Measurements from ENCODE around the gene VSTM4. TPM values are rescaled to one million over a fixed set of nuclear protein-coding genes. Genes with fewer than 3 reads are reported as not detected.

Gene VSTM4
- total and polyA plus RNA-seq, 2 experiments from 2014 or later: 0.21 to 0.66 TPM

GRCh38 chr10:49152663-49153062, 37.3 kb upstream of the VSTM4 start:
- Mint-ChIP-seq H3K4me1 (peaks cover 5% of the 10 kb centered on the region), H3K9me3 (peaks cover 9% of the 10 kb centered on the region), H3K27me3 (ENCODE audit: insufficient read depth, low read depth, poor library complexity) (peaks cover 2% of the 10 kb centered on the region), H3K4me3 (no peak overlapping the region), H3K36me3 (ENCODE audit: low read depth) (peaks cover 6% of the 10 kb centered on the region; the same call in 2 of the 3 replicates), H3K27ac (no peak overlapping the region)
- no peaks in the 10 kb centered on the region for H3K36me3 ChIP-seq (ENCODE audit: insufficient read depth)
- TF ChIP-seq NANOG (IDR thresholded peaks at IDR 0.05; ENCODE audit: borderline replicate concordance) (no peak), JUNB (IDR thresholded peaks at IDR 0.05; ENCODE audit: unreplicated experiment) (no peak), ETS1 (IDR thresholded peaks at IDR 0.05) (no peak), ZNF331 (CRISPR knock-in tag; IDR thresholded peaks at IDR 0.05; ENCODE audit: low read depth) (no peak), STAT1 (IDR thresholded peaks at IDR 0.05; ENCODE audit: unreplicated experiment) (no peak)
- TF ChIP-seq, protein P1, sequence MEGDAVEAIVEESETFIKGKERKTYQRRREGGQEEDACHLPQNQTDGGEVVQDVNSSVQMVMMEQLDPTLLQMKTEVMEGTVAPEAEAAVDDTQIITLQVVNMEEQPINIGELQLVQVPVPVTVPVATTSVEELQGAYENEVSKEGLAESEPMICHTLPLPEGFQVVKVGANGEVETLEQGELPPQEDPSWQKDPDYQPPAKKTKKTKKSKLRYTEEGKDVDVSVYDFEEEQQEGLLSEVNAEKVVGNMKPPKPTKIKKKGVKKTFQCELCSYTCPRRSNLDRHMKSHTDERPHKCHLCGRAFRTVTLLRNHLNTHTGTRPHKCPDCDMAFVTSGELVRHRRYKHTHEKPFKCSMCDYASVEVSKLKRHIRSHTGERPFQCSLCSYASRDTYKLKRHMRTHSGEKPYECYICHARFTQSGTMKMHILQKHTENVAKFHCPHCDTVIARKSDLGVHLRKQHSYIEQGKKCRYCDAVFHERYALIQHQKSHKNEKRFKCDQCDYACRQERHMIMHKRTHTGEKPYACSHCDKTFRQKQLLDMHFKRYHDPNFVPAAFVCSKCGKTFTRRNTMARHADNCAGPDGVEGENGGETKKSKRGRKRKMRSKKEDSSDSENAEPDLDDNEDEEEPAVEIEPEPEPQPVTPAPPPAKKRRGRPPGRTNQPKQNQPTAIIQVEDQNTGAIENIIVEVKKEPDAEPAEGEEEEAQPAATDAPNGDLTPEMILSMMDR (conservative IDR thresholded peaks at IDR 0.05; ENCODE audit: low read depth in 2 of 2): no peak
- TF ChIP-seq, protein P2, sequence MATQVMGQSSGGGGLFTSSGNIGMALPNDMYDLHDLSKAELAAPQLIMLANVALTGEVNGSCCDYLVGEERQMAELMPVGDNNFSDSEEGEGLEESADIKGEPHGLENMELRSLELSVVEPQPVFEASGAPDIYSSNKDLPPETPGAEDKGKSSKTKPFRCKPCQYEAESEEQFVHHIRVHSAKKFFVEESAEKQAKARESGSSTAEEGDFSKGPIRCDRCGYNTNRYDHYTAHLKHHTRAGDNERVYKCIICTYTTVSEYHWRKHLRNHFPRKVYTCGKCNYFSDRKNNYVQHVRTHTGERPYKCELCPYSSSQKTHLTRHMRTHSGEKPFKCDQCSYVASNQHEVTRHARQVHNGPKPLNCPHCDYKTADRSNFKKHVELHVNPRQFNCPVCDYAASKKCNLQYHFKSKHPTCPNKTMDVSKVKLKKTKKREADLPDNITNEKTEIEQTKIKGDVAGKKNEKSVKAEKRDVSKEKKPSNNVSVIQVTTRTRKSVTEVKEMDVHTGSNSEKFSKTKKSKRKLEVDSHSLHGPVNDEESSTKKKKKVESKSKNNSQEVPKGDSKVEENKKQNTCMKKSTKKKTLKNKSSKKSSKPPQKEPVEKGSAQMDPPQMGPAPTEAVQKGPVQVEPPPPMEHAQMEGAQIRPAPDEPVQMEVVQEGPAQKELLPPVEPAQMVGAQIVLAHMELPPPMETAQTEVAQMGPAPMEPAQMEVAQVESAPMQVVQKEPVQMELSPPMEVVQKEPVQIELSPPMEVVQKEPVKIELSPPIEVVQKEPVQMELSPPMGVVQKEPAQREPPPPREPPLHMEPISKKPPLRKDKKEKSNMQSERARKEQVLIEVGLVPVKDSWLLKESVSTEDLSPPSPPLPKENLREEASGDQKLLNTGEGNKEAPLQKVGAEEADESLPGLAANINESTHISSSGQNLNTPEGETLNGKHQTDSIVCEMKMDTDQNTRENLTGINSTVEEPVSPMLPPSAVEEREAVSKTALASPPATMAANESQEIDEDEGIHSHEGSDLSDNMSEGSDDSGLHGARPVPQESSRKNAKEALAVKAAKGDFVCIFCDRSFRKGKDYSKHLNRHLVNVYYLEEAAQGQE (IDR thresholded peaks at IDR 0.05; ENCODE audit: unreplicated experiment): no peak
- no peak overlapping the region for H3K4me2 ChIP-seq
- ATAC-seq: no peak
- H3K27me3 ChIP-seq (ENCODE audit: insufficient read depth): no peaks in the 10 kb centered on the region
- no peaks in the 10 kb centered on the region for H3F3A ChIP-seq (replicated peaks; ENCODE audit: low read depth)
- DNase-seq (ENCODE audit: low spot score): no peak
- no peak overlapping the region for H3K4me3 ChIP-seq
- no peak overlapping the region for H2AFZ ChIP-seq
- H4K20me1 ChIP-seq (replicated peaks; ENCODE audit: insufficient read depth): no peaks in the 10 kb centered on the region
- H3K4me1 ChIP-seq (ENCODE audit: insufficient read depth): peaks cover 6% of the 10 kb centered on the region; the same call in 1 of the 2 replicates
- H3K79me2 ChIP-seq (replicated peaks; ENCODE audit: insufficient read depth): no peaks in the 10 kb centered on the region
- no peak overlapping the region for H3K27ac ChIP-seq (ENCODE audit: low read depth)
- H3K9me2 ChIP-seq (ENCODE audit: insufficient read depth): peaks cover 21% of the 10 kb centered on the region; the same call in 1 of the 2 replicates

DNA sequence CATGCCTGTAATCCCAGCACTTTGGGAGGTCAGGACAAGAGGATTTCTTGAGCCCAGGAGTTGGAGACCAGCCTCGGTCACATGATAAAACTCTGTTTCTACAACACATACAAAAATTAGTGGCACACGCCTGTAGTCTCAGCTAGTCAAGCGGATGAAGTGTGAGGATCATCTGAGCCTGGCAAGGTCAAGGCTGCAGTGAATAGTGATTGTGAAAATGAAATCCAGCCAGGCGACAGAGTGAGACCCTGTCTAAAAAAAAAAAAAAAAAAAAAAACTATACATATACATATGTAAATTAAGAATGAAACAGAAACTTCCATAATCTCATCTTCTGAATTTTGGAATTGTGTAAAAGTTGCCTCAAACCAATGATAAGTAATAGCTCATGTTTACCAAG, 36.7 kb upstream of the VSTM4 start:
- H3K36me3 ChIP-seq (ENCODE audit: insufficient read depth): no peaks in the 10 kb centered on the region
- H3K9me2 ChIP-seq (ENCODE audit: insufficient read depth): peaks cover 21% of the 10 kb centered on the region; the same call in 1 of the 2 replicates
- Mint-ChIP-seq H3K4me3 (no peak overlapping the region), H3K27ac (no peak overlapping the region), H3K36me3 (ENCODE audit: low read depth) (peaks cover 8% of the 10 kb centered on the region; the same call in 2 of the 3 replicates), H3K27me3 (ENCODE audit: insufficient read depth, low read depth, poor library complexity) (peaks cover 2% of the 10 kb centered on the region), H3K4me1 (peaks cover under 1% of the 10 kb centered on the region), H3K9me3 (peaks cover 13% of the 10 kb centered on the region)
- no peak overlapping the region for H3K4me2 ChIP-seq
- no peaks in the 10 kb centered on the region for H3K4me1 ChIP-seq (ENCODE audit: insufficient read depth)
- H2AFZ ChIP-seq: no peak overlapping the region
- no peaks in the 10 kb centered on the region for H4K20me1 ChIP-seq (replicated peaks; ENCODE audit: insufficient read depth)
- no peaks in the 10 kb centered on the region for H3F3A ChIP-seq (replicated peaks; ENCODE audit: low read depth)
- H3K79me2 ChIP-seq (replicated peaks; ENCODE audit: insufficient read depth): no peaks in the 10 kb centered on the region
- no peak overlapping the region for H3K4me3 ChIP-seq
- H3K27ac ChIP-seq (ENCODE audit: low read depth): no peak overlapping the region
- no peaks in the 10 kb centered on the region for H3K27me3 ChIP-seq (ENCODE audit: insufficient read depth)
- no peak for DNase-seq (ENCODE audit: low spot score)
- no peak for ATAC-seq
- TF ChIP-seq ETS1 (IDR thresholded peaks at IDR 0.05) (no peak), ZNF331 (CRISPR knock-in tag; IDR thresholded peaks at IDR 0.05; ENCODE audit: low read depth) (no peak), JUNB (IDR thresholded peaks at IDR 0.05; ENCODE audit: unreplicated experiment) (no peak)
- TF ChIP-seq, protein P2 (IDR thresholded peaks at IDR 0.05; ENCODE audit: unreplicated experiment): no peak

Data from GM23338 (cell line).